Epithelial cell of proximal tubule (primary cell): ENCODE measurements around the gene PTGFRN. TPM values are rescaled to one million over a fixed set of nuclear protein-coding genes. Genes with fewer than 3 reads are reported as not detected.

ENCODE experiments used
- DNase-seq: peaks from one replicate; pipeline ENCODE4 v3.0.0-alpha.2; 2011; ENCODE audit warnings: low read depth
- H3K4me3 ChIP-seq: 2 replicates; pipeline ENCODE4 v1.5.1; 2011; ENCODE audit warnings: low read depth, mild to moderate bottlenecking, low read length
- CTCF ChIP-seq: conservative IDR thresholded peaks from 2 replicates; pipeline ENCODE4 v1.5.1; 2012; ENCODE audit warnings: low read depth, mild to moderate bottlenecking, low read length
- total RNA-seq: library from RNA; depleted of rRNA; stranded (reverse); fragments of >200 nt; gene quantifications from 2 replicates; pipeline ENCODE4 v1.2.3, GENCODE V29; 2015

The PTGFRN gene
- total RNA-seq, 1 donor from 2014 or later = 86.3 TPM

- no peak for TF ChIP-seq CTCF
- H3K4me3 ChIP-seq = peak overlapping the region; percentile 76
- no peak for DNase-seq
These were observed 2.2 kb downstream of the PTGFRN start for GRCh38 chr1:116911779-116912469.

GRCh38 chr1:116912846-116913245 lies 3.1 kb downstream of the PTGFRN start:
- TF ChIP-seq CTCF = no peak
- no peak for DNase-seq
- no peak overlapping the region for H3K4me3 ChIP-seq

- TF ChIP-seq CTCF = no peak
- no peak for DNase-seq
- no peak overlapping the region for H3K4me3 ChIP-seq
These were observed 4.2 kb downstream of the PTGFRN start for GRCh38 chr1:116913941-116914340.

- no peak for TF ChIP-seq CTCF
- no peak overlapping the region for H3K4me3 ChIP-seq
- no peak for DNase-seq
These were observed 5.0 kb downstream of the PTGFRN start for GRCh38 chr1:116914667-116915066.

GRCh38 chr1:116915086-116915661 lies 5.5 kb downstream of the PTGFRN start:
- H3K4me3 ChIP-seq = no peak overlapping the region
- DNase-seq = no peak
- no peak for TF ChIP-seq CTCF

- no peak overlapping the region for H3K4me3 ChIP-seq
- DNase-seq = no peak
- TF ChIP-seq CTCF = no peak
These were observed 6.3 kb downstream of the PTGFRN start for GRCh38 chr1:116916002-116916401.
